Activated CD8-positive, alpha-beta memory T cell treated with anti-CD3 and anti-CD28 coated beads for 48 hours (primary cell): ENCODE measurements around the gene SMARCAL1.

Experiments used
- DNase-seq, 3 experiments: peaks; one replicate each; pipeline ENCODE4 v3.0.0-alpha.2; 2020; ENCODE audit warnings: low read depth in 2 of 3, low spot score in 2 of 3

SMARCAL1 gene

DNA sequence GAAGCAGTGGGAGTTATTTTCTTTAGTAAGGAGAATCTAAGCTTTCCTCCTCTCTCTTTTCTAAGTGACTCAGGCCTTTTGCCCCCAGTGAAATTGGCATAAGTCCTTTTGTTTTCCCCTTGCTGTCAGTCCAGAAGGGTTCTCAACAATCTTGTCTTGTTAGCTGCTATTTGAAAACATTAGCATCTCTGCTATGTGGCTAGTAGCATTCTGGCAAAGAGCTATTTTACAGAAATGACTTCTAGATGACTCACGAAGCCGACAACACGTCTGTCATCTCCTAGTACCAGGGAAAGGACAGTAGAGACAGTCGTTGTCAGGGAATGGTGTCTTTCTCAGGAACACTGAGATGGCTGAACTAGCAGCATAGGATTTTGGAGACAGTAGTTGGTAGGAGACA lies 14.7 kb downstream of the SMARCAL1 start:
- no peak for DNase-seq

- DNase-seq = no peak
Observed at GRCh38 chr2:216428618-216429350, 16.5 kb downstream of the SMARCAL1 start.

DNA sequence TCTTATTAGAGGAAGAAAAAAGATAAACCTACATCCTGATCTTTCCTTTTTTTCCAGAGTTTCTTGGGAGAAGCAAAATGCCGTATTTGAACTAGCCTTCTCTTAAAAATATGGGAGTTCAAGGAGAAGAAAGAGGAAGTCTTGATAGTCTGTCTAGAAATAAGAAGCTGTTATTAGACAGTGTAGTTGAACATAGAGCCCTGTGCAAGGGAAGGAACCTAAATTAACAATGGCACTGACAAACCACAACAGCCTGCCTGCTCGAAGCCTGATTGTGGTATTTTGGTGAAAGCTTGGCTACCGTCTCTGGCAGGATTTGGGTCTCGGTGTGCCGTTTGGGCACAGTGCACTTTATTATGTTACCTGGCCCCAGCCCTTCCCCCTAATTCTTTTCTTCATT lies 17.1 kb downstream of the SMARCAL1 start:
- no peak for DNase-seq

GRCh38 chr2:216430811-216431530 lies 18.7 kb downstream of the SMARCAL1 start:
- no peak for DNase-seq

DNA sequence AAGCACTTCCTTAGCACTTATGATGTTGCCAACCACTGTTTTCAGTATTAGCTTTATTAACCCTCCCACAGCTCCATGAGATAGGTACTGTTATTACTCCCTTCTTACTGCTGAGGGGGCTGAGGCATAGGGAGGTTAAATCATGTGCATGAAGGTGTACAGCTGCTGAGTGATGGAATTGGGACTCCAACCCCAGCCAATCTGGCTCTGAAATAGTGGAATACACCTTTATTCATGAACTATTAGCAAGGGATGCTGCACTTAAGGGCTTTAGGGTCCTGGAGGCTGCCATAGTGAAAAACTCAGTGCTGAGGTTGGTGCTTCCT lies 19.2 kb downstream of the SMARCAL1 start:
- no peak for DNase-seq

DNA sequence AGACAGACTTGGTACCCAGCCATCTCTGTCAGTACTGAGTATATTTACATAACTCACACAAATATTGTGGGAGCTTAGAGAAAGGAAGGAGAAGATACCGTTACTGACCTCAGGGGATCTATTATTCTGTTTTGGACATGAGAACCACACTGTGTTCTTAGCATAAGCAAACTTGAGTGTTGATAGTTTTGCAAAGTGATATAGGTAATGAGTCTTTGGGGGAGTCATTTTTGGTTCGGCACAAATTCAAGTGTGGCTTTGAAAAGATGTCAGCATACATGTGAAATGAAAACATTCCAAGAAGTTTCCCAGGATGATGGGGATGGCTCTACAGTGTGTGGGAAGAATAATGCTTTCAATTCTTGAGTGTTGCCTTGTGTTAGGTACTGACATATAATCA lies 24.1 kb downstream of the SMARCAL1 start:
- DNase-seq = no peak

- no peak for DNase-seq
Observed at GRCh38 chr2:216441308-216442010, 29.2 kb downstream of the SMARCAL1 start.

DNA sequence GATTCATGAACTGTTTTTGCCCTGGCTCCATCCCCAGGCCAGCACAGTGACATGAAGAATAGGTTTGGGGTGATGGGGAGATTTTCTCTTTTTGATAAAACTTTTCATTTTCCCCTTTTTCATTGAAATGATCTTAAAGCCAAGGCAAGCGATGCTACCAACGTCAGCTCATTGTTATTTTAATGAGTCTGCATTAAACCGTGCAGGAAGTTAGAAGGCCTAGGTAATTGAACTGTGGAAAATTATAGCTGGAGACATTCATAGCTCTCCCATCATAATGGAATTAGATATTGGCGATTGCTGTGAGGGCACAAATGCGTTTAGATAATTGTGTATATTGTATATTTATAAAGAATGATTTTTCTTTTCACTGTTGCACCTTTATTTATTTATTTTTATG lies 33.2 kb downstream of the SMARCAL1 start:
- no peak for DNase-seq

- no peak for DNase-seq
Observed at GRCh38 chr2:216446343-216446742, 34.1 kb downstream of the SMARCAL1 start.

DNA sequence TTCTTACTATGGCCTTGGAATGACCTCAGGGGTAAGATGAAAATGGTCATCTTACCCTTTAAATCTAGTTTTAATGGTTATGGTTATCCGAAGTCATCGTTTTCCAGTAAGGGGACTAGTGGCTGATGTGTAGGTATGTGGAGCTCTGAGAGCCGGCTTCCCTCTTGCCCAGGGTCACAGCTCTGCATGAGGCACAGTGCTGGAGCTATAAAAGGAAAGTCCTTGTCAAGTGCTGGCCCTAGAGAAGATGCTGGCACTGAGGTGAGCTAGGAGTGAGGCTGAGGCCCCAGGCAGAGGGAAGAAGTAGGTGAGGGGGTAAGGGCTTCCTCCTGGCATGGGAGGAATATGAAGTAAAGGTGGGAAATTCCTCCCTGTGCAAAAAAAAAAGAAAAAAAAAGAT lies 35.0 kb downstream of the SMARCAL1 start:
- no peak for DNase-seq

GRCh38 chr2:216448829-216449228 lies 36.5 kb downstream of the SMARCAL1 start:
- no peak for DNase-seq

- no peak for DNase-seq
Observed at GRCh38 chr2:216450346-216450745, 38.1 kb downstream of the SMARCAL1 start.

- no peak for DNase-seq
Observed at GRCh38 chr2:216450784-216451183, 38.5 kb downstream of the SMARCAL1 start.

DNA sequence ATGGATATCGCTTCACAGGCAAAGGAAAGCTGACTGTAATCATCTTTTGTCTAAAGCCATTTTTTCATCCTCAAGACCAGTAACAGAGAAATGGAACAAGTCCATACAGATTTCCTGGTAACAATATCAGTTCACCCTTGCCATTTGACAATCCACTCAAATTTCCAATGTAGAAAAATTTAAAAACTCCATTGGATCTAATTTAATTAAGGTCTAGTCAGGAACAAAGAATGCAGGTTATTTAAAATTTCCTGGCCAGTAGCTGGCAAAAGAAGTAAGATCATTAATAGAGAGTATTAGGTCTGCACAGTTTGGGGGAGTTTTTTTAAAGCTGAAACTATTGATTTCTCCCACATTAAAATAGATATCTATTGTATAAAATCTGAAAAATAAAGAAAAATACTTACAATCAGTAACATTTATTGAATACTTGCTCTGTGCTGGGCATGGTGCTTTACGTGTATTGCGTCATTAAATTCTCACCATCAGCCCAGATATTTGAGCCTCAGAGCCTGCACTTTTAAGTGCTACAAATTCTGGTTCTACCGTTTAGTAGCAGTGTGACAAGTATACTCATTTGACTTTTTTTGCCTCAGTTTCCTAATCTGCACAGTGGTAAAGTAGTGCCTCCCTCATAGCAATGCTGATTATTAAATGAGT lies 41.8 kb downstream of the SMARCAL1 start:
- no peak for DNase-seq

DNA sequence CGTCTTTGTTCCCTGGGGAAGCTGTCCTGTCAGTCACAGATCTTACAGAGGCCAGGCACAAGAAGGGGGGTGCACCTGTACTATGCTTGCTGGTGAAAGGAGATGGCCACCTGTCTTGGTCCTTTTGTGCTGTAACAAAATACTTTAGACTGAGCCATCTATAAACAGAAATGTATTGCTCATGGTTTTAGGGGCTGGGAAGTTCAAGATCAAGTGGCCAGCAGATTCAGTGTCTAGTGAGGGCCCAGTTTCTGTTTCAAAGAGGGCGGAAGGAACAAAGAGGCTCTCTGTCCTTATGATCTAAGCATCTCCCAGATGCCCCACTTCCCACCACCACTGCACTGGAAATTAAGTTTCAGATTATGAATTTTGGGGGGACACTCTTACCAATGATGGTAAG lies 50.9 kb downstream of the SMARCAL1 start:
- DNase-seq = no peak

DNA sequence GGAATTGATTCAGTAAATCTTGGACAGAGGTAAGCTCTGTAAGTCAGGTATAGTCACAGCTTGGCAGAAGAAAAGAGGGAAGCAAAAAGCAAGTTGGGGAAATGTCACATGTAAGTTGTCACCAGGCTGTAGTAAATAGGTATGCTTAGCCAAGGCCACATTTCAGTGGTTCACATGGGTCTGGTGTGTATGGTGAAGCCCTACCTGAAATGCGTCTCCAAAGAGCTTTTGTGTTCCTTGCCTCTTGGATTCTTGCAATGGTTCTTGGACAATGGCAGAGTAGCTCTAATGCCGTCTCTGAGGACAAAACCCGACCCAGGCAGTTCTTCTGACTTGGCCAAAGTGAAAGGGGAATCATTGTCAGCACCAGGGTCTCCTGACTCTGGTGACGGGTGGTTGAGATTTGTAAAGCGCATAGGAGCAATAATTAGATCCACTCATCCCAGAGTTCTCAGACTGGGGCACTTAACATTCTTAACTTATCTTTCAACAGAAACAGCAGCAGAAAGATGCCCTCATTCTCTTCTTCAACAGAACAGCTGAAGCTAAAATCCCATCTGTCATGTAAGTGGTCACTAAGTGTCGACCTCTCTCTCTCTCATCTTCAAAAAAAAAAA lies 51.9 kb downstream of the SMARCAL1 start:
- DNase-seq = no peak

GRCh38 chr2:216465579-216466195 lies 53.4 kb downstream of the SMARCAL1 start:
- no peak for DNase-seq

DNA sequence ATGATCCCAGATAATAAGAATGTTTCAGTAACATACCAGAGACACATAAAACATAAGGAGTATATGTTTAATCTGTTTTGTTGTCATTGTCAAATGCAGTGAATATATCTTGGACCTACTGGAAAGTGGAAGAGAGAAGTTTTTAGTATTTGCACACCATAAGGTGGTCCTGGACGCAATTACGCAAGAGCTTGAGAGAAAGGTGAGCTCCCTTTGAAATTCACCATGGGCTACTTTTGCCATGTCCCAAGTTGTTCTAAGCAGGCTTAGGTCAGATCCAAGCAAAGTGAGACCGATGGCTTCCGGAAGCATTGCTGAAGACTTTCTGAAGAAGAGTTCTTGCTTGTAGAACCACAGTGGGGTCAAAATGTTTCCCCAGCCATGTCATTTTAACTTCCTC lies 55.6 kb downstream of the SMARCAL1 start:
- DNase-seq = no peak

GRCh38 chr2:216469661-216470060 lies 57.4 kb downstream of the SMARCAL1 start:
- no peak for DNase-seq

- no peak for DNase-seq
Observed at GRCh38 chr2:216473187-216473586, 60.9 kb downstream of the SMARCAL1 start.
